Stimulated activated CD8-positive, alpha-beta memory T cell treated with anti-CD3 and anti-CD28 coated beads, Interleukin-2, amount 100 ng/mL, for 1 hour (primary cell): ENCODE results near the gene ADCY9.
"Not testable (repeated sequence)": the region's sequence is repeated elsewhere in the genome, so short reads cannot be mapped to it uniquely, and the experiment has no call there.

ENCODE experiments used
- DNase-seq, 2 donors: peaks; one replicate each; pipeline ENCODE4 v3.0.0-alpha.2; 2020; ENCODE audit warnings: low read depth in 2 of 2

Gene ADCY9

DNA sequence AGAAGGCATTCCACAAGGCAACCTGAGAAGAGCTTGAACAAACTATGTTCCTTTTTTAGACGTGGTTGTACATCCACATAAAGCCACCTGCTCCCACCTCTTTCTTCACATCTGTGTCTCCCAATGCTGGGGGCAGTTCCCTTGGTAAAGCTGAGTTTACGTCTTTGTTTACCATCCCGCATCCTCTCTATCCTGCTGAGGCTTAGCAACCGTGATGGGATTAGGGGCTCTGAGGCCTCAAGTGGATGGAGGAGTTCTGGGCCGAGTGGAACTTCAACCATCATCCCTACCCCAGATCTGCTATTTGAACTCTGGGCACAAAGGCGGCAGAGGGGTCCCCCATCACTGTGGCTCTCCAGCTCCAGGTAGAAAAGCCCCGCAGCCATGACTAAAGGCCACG lies 141.5 kb downstream of the ADCY9 start:
- no peak for DNase-seq

GRCh38 chr16:3971706-3972105 lies 144.5 kb downstream of the ADCY9 start:
- no peak for DNase-seq

GRCh38 chr16:3971261-3971660 lies 145.0 kb downstream of the ADCY9 start:
- no peak for DNase-seq

DNA sequence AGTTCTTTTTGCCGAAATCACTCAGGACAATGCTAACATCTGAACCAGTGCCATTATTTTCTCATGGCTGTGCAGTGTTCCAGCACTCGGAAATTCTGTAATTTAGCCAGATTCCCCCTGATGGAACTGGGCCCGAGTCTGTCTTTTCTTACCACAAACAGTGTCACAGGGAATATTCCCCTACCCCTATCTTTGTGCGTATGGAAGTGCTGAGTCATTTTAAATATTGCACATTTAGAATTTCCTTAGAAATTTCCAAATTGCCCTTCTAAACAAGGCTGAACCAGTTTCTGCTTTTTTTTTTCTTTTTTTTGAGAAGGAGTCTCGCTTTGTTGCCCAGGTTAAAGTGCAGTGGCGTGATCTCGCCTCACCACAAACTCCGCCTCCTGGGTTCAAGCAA lies 147.7 kb downstream of the ADCY9 start:
- no peak for DNase-seq

GRCh38 chr16:3966681-3967080 lies 149.6 kb downstream of the ADCY9 start:
- DNase-seq, result no peak

DNA sequence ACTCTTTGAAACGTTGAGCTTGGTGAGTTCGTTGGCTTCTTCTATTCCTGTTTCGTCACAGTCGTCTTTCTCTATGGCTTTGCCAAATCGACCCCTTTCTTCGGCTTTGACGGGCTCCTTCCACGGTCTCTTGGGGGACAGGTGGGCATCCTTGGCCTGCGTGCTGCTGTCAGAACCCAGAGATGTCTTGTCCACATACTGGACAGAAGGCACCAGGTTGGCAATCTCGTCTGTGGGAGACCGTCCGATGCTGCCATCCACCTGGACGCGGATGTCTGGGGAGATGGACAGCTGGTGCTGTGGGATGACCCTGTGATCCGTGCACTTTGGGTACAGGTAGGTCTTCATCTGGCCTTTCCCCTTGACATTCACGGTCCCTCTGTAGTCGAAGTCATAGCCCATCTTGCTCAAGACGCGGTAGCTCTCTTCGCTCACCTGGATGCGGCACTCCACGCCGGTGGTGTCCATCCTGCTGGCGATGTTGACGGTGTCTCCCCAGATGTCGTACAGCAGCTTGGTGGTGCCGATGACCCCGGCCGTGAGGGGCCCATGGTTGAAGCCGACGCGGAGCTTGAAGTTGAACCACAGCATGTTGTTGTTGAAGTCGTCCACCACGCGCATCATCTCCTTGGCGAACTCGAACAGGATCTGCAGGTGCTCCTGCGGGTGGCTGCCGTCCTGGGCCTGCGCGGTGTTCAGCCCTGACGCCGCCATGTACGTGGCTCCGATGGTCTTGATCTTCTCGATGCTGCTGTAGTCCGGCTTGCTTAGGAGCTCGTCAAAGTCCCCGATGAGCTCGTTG lies 150.3 kb downstream of the ADCY9 start:
- DNase-seq, result no peak

GRCh38 chr16:3965306-3965705 lies 150.9 kb downstream of the ADCY9 start:
- DNase-seq, result no peak

DNA sequence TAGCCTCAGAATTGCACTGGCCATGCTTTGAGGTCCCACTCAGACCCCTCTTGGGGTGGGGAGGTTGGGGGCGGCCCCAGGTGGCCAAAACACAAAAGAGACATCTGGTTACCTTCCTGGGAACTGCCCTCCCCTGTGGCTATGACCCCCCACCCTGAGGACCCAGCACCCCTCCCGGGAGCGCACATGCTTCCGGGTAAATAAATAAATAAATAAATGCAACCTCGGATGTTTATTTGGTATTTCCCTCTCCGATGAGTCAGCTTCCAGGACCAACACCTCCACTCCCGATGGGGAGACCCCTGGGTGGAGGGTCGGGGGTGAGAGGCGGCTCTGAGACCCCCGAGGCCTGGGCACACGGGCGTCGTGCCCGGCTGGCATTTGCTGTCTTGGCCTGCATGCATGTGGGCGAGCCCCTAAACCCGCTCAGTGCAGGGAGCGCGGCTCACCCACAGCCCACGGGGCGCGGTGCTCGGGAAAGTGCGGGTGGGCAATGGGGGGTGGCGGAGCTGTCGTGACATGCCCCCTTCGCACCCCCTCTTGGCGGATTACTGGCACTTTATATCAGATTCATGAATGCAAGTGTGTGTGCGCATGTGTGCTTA lies 151.5 kb downstream of the ADCY9 start:
- DNase-seq, result no peak

DNA sequence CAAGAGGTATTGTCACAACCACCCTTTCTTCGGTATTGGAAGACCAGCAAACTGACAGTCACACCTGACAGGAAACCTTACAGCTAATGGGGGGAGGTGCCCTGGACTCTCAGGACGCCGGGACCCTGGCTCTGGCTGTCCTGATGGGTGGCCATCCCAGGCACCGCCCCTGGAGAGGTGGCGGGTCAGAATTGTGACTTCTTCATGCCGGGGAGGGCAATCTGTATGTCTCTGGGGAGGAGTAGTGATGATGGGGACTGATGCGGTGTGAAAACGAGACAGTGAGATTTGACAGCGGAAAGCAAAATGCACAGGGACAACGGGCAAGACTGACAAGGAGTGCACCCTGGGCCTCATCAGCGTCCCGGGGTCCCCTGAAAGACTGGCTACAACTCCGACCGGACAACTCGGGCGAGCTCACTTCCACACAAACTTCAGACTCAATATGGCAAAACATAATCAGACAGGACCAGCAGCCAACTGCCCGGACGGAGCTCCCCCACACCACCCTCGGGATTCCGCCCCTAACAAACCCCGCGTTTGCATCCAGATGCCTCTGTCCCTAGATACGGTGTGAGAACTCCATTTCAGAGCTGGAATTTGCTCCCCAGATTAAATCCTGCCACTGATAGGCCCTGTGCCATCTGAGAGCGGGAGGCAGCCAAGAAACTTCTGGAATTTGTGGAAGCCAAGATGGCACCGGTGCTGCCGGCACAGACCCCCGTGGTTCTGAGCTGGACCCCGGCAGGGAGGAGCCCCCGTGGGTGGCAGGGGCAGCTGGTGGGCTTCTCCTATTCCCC lies 152.2 kb downstream of the ADCY9 start:
- DNase-seq, result no peak

DNA sequence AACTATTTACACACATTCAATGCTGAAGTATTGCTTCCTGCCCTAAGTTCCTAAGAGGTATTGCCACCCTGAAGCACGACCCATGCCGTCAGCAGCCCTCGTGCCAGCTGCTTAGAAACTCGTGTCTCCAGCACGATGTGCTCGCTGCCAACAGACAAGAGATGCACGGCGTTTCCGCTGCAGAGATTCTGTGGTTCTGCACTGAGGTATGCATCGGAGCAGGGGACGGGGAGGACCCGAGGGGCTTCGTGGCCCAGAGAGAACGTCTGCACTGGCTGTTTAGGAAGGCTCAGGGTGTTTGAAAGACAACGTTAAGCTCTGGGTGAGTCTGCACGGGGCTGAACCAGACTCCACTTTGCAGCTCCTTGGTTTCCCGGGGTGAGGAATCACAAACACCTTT lies 153.0 kb downstream of the ADCY9 start:
- no peak for DNase-seq

DNA sequence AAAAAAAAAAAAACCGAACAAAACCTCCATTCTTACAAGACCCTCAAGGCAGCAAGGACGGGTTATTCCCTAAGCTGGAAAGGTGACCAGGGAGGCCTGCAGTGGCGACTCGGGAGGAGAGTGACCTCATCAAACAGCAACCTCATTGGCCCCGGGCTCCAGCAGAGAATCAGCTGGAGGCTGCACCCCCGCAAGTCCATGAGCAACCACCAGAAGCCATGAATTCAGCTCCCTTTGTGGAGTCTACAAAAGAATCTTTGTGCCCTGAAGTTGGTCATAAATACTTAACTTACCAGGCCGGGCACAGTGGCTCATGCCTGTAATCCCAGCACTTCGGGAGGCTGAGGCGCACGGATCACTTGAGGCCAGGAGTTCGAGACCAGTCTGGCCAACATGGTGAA lies 154.8 kb downstream of the ADCY9 start:
- DNase-seq, result no peak

- not testable (repeated sequence) for DNase-seq
These were observed 156.2 kb downstream of the ADCY9 start for GRCh38 chr16:3959926-3960590.

DNA sequence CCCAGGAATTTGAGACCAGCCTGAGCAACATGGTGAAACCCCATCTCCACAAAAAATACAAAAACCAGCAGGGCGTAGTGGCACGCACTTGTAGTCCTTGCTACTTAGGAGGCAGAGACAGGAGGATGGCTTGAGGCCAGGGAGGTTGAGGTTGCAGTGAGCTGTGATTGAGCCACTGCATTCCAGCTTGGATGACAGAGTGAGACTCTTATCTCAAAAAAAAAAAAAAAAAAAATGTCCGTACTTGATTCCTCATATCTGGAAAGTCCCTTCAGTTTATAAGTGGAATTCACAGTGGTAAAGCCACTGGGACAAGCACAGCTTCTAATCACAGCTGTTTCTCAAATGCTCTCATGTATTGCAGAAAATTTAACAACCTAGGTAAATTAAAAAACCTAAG lies 157.1 kb downstream of the ADCY9 start:
- DNase-seq, result no peak

DNA sequence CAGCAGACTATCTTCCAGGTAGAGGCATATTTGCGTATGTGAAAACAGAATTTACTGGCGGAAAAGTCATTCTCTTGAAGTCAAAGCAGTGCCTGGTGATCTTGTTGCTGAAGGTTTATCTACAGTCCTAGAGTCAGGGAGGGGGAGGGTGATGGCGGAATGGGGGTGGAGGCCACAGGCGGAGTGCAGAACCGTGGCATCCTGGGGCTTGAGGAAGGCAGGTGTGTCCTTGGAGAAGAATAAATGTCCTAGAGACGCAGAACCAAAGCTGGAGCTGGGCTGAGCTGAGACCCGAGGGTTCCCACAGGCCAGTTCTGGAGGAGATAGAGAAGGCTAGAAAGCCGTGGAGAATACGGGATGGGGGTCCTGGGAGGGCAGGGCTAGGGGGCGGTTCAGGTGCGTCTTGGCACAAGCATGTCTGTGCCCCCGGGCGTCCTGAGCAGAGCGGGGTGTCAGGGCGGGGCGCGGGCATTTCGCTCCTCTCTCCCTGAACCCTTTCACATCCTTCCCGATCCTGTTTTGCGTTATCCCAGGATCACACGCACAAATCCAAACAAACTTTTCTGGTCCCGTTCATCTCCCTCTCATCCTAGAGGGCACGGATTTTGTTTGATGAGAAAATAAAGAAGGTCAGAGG lies 158.8 kb downstream of the ADCY9 start:
- no peak for DNase-seq

DNA sequence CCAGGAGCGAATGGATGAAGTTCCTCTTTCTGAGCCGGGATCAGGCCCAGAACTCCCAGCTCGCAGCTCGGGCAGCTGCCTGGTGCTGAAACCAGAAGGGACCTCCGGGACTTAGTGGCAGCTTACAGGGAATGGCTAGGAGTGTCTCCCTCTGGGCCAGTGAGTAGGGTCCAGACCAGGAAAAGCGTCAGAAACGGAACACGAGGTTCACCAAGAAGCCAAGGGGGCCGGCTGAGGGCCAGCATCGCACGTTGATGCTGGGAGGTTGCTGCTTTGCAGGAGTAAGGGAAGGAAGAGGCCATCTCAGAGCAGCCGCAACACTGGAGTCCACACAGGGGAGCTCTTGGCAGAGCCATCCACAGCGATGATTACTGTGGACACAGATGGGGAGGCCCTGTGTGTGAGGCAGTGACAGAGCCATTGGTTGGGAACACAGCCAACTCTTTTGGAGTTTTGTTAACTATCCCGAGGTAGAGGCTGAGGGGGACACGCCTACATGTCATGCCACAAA lies 161.8 kb downstream of the ADCY9 start:
- no peak for DNase-seq

DNA sequence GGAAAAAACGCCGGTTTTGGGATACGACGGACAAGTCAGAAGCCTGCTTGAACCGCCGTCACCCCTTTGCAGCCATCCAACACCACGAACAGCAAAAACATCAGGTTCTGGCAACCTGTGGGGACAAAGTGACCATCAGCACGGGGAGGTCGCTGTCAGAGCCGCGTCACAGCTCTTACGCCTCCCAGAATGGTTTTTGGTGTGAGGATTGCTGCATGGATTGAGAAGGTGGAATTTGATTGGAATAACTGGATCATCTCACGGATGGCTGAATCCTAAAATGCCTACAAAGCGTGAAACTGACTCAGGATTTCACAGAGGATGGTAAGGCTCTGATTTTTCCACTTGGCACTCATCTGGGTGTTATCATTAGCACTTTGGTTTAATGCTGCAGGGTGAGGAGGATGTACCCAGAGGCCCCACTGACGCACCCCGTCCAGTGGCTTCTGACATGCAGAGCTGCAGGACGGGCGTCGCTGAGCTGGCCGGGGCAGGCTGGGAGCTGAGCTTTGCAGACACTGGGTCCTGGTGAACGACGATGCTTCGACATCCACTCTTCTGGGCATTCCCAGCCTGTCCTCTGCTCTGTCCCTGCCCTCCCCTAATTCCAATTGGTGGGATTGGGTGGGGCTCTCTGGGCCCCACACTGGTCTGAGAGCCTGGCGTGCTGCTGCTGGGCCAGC lies 162.4 kb downstream of the ADCY9 start:
- no peak for DNase-seq

GRCh38 chr16:3952737-3953131 lies 163.5 kb downstream of the ADCY9 start:
- no peak for DNase-seq

DNA sequence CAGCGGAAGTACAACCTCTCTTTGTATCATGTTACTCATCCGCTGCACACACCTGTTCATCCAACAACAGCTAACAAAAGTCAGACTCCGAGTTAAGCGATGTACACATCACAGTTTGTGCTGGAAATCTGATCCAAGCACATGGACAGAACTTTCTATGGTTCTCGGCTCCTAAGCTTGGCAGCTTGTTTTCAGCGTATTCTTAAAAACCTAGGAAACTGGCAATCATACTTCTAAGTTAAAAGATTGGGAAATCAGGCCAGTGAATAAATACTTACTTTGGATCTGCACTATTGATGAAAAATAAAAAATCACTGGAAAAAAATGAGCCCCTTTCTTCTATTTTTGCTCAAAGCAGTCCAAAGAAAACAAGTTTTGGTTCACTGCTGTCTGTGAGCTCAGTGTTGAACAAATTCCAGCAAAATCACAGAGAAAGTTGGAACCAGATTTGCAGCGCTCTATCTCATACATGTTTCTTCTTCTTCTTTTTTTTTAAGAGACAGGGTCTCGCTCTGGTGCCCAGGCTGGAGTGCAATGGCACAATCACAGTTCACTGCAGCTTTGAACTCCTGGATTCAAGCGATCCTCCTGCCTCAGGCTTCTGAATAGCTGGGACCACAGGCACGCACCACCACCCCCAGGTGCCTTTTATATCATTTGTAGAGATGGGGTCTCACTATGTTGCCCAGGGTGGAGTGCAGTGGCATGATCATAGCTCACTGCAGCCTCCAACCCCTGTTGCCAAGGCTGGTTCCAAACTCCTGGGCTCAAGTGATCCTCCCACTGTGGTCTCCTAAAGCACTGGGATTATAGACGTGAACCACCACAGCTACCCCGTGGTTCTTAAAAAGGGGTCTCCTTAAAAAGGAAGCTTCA lies 164.1 kb downstream of the ADCY9 start:
- no peak for DNase-seq

GRCh38 chr16:3951380-3951779 lies 164.9 kb downstream of the ADCY9 start:
- not testable (repeated sequence) for DNase-seq
